ENCODE data around the gene CD99.

Gene CD99

DNA sequence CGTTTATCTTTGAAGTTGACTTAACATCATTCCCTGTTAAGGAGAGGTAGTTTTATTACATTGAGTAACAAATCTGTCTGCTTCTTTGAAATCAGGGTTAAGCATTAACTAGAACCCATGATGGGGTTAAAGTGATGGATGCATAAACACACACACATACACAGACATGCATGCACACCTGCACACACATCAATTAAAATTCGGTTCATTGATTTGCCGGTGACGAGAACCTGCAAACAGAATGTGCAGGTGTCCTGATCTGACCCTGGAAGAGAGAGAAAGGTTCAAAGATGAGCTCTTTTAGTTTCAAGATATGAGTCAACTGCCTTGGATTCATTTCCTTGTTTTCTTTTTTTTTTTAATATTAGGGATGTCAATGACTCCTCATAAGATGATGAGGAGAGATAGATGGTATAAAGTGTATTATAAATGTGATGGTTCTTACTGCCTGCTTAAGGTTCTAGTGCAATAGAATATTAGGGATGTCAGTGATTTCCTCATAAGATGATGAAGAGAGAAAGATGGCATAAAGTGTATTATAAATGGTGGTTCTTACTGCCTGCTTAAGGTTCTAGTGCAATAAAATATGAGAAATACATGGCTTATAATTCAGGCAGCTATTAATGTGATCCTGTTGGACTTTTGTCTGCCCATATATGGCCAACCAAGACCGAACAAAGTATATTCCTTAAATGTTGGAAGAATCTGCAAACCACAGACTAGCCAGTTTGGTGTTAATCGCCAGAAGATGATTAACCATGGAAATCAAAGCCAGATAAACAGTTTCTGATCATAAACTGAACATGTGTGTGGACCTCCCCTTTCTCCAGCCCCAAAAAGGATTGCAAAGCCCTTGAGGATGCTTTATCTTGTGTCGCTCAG lies 14.1 kb upstream of the CD99 start:
- DNase-seq: no peak

DNA sequence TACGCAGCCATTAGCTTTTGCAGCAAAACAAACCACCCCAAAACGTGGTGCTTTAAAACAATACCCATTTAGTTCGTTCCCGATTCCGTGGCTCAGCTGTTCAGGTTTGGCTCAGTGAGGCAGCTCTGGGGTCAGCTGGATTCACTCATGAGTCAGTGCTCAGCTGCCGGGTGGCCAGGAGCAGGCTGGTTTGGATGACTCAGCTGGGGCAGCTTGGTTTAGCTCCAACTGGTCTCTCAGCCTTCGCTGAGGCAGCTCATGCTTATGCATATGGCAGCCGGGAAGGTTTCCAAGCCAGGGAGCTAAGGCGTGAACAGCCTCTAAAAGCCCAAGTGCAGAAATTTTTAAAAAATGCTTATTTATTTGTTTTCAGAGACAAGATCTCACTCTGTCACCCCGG lies 13.3 kb upstream of the CD99 start:
- no peak for DNase-seq

DNA sequence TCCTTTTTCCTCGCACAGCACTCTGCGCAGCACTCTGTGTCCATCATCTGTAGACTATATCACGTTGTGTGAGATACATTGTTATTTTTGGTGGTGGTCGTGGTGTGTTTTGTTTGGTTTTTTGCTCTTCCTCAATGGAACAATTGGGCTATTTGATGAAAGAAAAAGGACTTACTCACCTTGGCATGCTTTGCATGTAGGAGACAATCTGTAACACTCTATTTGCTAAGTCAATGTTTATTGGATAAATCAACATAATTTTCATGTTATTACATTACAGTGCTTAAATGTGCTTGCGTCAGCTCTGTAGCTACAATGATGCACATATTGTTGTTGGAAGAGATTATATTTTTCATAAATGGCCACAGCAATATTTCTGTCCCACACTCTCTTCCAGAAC lies 12.5 kb upstream of the CD99 start:
- DNase-seq: no peak

DNA sequence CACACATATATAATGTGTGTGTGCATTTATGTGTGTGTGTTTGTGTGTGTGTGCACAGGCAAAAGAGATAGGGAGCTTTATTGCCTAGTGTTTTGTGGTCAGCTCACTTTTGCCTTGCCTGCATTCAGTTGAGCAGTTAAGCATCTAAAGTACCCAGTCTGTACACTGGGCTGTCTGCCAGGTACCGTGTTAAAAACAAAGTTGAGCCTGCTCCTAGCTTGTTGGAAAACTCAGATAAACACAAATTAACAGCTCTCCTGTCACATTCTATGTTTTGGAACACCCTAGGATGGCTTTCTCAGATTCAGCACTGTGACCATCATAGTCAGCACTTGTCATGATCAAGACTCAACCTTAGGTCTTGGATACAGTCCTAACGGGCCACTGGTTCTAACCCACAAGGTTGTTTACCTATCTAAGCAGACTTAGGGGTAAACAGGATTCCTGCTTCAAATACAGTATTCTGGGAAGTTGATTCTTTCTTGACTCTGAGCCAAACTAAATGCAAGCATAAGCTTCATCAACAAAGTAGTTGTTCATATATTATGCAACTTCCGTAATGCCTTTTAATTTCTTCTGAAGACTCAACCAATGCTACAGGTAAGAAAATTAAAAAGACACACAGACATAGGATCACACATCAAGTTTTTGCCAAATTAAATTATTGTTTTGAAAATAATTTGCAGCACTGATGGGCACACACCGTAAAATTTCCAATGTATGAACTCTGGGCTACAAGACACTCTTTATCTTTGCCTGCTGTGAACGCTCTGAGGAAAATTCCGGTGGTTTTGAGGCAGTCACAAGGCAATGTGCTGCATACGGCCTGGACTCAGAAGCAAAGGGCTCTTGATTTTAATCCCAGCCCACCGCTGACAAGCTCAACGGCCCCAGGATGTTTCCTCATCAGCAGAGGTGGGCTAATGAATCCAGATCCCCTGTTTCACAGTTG lies 11.3 kb upstream of the CD99 start:
- no peak for DNase-seq

DNA sequence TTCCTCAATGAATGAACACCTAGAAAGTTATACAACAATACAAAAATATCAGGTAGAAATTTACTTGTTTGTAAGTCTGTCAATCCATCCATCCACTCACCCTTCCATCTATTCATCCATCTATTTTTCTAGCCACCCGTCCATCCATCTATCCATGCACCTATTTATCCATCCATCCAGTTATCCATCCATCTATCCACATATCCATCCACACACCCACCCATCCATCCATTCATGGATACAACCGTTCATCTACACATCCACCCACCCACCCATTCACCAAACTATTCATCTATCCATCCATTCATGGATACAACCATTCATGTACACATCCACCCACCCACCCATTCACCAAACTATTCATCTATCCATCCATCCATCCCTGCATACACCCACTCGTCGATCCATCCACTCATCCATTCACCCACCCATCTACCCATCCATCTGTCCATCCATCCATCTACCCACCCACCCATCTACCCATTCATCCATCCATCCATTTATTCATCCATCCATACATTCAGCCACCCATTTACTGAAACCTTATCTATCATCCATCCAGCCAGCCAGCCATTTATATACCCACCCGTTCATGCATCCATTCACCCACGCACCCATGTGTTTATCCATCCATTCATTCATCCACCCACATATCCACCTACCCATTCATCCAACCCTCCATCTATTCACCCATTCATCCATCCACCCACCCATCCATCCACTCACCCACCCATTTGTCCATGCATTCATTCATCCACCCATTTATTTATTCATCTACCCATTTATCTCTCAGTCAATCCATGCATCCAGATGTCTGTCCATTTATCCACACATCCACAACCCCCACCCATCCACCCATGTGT lies 10.4 kb upstream of the CD99 start:
- no peak for DNase-seq

DNA sequence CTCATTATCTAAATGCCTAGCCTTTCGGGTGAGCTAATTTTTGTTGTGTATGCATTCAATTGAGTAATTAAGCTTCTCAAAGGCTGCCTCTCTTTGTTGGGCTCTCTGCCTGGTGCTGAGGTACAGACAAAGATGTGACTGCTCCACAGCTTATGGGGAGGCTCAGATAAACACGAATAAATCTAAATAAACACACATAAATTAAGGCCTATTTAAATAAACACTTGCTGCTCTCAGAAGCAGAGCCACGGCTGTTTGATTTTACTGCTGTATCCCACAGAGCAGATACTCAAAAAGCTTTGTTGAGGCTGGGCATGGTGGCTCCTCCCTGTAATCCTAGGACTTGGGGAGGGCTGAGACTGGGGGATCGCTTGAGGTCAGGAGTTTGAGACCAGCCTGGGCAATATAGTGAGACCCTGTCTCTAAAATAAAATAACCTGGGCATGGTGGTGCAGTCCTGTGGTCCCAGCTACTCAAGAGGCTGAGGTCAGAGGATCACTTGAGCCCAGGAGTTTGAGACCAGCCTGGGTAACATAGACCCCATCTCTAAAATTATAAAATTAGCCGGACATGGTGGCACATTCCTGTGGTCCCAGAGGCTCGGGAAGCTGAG lies 8.4 kb upstream of the CD99 start:
- no peak for DNase-seq

DNA sequence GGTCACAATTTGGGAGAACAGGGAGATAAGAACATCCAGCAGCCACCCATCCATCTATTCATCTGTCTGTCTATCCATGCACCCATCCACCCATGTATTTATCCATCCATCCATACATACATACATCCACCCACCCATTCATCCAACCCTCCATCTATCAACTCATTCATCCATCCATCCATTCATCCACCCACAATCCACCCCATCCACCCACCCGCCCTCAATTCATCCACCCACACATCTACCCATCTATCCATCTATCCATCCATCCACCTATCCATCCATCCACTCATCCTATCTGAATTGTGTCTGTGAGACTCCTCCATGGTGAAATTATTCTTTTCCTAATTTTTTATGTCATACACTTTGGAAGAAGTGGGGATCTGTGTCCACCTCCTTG lies 6.8 kb upstream of the CD99 start:
- DNase-seq: no peak

DNA sequence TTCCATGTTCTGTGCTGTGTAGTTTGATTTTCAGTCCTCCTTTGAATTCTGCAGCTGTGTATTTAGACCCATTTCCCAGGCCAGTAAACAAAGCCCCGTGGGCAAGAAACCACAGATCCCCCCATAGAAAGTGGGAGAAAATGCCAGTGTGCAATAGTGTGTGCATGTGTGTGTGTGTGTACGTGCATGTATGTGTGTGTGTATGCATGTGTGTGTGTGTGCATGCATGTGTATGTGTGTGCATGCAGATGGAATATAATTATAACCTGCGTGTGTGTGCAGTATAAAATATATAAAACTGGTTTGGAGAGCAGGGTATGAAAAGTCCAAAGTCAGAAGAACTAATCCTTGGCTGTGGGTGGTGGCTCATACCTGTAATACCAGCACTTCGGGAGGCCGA lies 5.2 kb upstream of the CD99 start:
- no peak for DNase-seq

DNA sequence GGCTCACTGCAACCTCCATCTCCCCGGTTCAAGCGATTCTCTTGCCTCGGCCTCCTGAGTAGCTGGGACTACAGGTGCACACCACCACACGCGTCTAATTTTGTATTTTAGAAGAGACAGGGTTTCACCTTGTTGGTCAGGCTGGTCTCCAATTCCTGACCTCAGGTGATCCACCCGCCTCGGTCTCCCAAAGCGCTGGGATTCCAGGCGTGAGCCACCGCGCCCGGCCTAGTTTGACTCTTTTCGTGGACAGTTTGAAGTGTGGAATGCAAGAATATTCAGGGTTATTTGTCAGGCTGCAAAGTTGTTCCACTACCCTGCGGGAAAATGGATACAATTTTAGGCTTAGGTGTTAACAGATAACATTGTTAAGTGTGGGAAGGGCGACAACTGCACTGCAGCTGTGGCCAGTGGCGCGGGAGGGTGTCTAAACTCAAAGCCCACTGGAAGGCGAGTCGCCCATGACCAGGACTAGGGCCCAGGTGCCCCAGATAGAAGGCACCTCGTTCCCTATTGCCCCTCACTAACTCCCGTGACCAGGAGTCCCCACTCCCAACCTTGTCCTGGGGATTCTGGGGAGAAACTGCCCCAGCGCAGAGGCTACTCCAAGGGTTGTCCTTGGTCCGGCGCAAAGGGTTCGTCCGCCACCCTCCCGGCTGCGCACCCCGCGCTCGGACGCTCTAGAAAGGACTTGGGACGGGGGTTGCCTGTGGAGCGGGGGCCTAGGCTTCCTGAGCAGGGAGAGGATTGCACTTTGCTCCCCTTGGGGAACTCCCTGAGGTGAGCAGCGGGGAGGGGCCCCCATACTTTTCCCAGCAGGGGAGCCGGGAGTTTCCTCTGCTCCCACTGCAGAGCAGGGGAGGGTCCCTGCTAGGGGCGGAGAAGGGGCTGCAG lies 1.1 kb upstream of the CD99 start:
- DNase-seq: no peak

DNA sequence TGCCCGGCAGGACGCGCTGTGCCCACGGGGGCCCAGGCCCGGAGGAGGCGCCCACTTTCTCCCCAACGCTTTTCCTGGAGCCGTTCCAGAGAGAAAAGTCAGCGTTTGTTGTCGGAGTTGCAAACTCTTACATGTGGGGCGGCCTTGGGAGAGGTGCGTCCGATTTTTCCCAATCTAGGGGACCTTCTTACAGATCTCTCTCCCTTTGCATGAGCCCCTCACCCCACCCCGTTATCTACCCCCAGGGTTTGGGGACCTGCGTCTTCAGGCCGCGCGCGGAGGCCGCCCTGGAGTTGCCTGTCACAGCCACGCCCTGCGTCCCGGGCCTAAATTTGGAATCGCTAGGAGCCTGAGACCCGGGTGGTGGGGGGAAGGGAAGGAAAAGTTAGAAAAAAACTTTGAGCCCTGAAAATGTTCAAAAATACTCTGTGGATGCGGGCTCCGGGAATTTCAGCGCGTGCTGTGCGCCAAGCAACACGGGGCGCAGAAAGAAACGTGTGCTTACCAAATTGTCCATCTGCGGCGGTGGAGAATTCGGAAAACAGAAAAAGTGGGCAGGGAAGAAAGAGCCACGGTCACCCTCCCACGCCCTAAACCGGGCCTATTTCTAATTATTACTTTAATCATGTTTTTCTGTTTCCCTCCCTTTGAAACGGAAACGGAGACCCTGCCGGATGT lies 587 bp downstream of the CD99 start:
- DNase-seq: no peak

DNA sequence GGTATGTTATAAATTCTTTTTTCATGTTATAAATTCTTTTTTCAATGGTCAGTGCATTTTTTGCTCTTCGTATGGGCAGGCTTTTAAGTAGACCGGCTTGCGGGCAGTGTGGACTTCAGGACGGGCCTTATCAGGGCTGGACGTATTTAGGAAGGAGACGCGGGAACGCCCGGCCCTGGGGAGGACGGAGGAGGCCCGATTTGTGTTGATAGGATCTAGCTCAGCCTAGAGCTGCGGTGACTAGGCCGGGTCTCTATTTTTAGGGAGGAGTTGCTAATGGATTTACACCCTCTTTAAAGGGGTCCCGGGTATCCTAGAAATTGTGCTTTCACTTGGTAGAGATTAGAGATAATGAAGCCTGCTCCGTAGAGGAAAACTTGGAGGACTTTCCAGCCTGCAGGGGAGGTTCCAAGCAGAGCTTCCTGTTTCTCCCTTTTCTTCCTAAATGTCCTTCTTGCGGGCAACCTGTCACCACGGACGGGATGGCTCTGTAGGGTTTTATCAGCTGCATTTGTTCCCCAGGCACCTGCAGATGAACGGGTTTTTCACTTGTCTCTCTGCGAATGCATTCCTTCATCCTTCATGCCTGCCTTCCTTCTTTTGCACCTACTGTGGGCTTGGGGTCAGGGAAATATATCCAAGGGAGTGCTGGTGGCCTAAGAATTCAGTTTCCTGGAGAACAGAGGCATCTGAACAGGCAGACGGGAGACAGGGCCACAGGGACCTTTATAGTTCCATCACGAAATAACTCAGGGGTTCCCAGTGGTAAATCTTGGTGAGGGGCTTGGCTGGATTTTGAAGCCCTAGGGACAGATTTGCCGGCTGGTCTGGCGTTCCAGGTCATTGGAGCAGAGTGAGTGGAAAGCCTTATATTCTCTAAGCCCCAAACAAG lies 1.4 kb downstream of the CD99 start:
- no peak for DNase-seq

DNA sequence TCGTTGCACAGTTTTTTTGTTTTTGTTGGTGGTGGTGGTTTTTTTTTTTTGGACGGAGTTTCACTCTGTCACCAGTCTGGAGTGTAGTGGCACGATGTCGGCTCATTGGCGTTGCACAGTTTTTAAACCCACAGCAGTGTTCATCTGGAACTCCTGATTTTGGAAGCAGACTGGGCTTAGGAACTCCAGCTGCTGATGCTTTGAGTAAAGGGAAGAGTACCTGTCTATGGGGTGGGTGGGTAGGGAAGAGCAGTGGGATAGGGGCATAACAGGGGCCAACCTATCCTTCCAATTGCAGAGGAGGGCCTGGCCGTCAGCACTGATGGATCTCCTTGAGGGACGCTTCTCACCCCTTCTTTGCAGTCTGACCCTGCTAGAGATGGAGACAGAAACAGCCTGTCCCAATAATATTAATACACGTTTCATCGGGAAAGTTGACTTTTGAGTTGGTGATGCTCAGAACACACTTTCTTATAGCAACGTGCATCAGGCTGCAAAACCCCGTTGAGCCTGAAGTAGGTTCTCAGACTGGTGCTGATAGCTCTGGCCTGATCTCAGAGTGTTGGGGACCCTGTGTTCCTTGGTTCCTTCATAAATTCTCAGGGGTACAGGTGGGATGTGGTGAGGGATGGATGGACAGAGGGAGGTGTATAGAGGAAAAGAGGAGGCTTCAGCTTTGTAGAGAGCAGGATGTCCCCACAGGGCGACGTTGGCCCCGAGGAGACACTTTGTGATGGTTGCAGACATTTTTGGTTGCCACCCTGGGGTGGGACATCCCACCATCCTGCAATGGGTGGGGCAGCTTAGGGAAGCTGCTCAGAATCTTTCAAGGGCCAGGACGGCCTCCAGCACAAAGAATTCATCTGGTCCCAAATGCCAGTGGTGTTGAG lies 2.3 kb downstream of the CD99 start:
- peak; percentile 25 for DNase-seq

DNA sequence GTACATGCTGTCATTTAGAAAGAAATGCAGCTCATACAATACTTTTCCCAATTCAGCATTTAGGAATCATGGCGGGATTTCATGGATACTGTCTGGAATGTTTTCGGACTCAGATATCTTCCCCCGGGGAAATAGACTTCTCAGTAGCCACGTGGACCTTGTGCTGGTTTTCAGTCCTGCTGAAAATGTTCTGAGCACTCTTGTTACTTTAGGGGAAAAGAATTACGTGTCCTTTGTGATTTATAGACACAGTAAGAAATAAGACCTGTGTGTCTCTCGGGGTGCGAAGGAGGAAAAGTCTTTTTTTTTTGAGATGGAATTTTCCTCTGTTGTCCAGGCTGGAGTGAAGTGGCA lies 3.8 kb downstream of the CD99 start:
- no peak for DNase-seq

DNA sequence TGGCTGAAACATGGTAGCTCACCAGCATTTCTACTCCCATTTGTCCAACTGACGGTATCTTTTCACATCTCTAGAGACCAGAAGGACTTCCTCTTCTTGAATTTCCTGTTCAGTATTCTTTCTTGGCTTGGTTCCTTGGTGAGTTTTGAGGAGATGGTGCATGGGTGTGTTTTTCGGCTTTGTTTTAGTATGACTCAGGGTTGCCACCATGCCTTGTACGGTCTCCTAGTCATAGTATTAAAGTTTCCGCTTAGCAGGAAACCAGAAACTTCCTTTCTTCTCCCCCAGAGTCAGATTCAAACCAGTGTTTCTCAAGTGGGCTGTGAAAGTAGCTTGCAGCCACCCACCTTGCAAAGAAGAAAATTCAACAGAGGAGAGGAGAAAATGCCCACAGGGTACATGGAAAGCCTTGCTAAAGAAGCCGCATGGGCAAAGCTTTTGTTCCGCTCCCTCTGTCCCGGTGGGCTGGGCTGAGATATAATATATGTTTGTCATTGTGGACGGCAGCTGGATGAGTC lies 5.7 kb downstream of the CD99 start:
- peak; percentile 71 for DNase-seq

DNA sequence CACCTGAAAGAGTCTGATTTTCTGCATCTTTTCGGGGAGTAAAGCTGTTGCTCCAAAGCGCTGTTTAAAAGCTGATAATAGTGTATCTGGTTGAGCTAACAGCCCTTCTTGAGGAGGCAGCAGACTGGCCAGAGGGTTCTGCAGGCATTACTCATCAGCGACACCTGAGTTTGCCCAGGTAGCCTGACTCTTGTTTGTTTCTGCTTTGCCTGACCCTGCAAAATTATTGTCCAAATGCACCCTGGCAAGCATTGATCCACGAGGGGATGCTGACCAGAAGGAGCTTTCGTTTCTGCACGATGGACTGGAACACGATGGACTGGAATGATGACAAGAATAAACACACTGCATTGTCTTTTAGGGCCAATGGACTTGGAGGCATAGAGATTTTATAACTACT lies 6.2 kb downstream of the CD99 start:
- no peak for DNase-seq

DNA sequence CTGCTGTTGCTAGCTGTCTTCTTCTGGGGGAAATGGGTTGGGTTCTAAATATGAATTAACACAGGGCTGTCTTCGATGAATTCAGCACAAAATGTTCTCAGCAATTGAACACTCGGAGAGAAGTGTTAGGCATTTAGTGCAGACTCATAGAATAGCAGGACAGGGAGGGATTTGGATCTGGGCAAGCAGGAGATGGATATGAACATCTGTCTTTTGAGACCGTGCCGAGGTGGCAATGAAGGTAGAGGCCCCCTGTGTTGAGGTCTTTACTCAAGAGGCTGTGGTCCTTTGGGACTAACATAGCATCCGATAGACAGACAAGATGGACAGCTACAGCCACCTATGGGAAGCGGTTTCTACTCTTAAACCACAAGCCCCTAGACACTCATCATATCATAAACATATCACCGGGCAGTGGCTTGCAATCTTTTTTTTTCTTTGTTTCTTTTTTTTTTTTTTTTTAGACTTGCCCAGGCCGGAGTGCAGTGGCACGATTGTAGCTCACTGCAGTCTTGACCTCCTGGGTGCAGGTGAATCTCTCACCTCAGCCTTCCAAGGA lies 6.7 kb downstream of the CD99 start:
- no peak for DNase-seq

DNA sequence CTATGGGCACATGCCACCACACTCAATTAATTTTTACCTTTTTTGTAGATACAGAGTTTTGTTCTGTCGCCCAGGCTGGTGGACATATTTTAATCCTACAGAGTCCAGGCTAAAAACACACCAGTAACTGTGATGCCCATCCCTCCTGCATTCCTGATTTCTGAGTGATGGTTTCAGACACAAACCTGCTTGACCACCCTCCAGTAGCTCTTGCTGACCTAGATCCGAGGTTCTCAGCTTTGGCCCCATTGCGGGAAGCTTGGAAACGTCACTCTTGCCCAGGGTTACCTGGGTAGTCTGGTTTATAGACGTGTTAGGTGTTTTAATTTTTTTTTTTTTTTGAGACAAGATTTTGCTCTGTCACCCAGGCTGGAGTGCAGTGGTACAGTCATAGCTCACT lies 7.5 kb downstream of the CD99 start:
- DNase-seq: no peak

DNA sequence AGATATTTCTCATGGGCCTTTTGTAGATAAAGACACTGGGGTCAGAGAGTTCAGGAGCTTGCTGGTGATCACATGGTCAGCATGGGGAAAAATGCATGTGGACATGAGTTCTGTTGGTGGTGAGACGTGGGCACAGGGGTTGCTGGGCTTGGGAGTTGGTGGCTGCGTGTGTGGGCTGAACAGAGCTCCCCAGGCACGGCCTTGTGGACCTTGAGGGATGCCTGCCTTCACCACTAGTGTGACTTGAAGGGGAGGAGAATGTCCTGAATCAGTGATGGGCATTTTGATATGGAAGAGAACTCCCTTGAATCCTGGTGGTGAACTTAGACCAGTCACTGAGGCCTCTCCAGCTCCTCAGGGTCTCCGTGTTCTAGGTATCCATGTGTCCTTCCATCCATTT lies 8.9 kb downstream of the CD99 start:
- DNase-seq: no peak

All from central memory CD4-positive, alpha-beta T cell (primary cell).